ENCODE results near the gene ACAT1. TPM values are rescaled to one million over a fixed set of nuclear protein-coding genes. Genes with fewer than 3 reads are reported as not detected.

ACAT1 gene
- total RNA-seq, 3 donors from 2014 or later: 42.1 to 52.8 (median 47.6) TPM

GRCh38 chr11:108193725-108194124, 72.4 kb downstream of the ACAT1 start:
- no peak overlapping the region for H3K4me3 Mint-ChIP-seq
- no peaks in the 10 kb centered on the region for H3K9me3 Mint-ChIP-seq
- DNase-seq: no peak
- peaks cover 33% of the 10 kb centered on the region for H3K36me3 Mint-ChIP-seq (ENCODE audit: insufficient read depth)
- H3K4me1 Mint-ChIP-seq (ENCODE audit: low read depth): peaks cover 30% of the 10 kb centered on the region
- H3K27me3 Mint-ChIP-seq (ENCODE audit: low read depth): no peaks in the 10 kb centered on the region
- no peak for ATAC-seq

- Mint-ChIP-seq H3K4me1 (ENCODE audit: low read depth) (peaks cover 55% of the 10 kb centered on the region), H3K4me3 (no peak overlapping the region), H3K36me3 (ENCODE audit: insufficient read depth) (peaks cover 28% of the 10 kb centered on the region), H3K27me3 (ENCODE audit: low read depth) (no peaks in the 10 kb centered on the region), H3K9me3 (no peaks in the 10 kb centered on the region)
- DNase-seq (no peak), ATAC-seq (peak; percentile 11 to 20)
These were observed 75.5 kb downstream of the ACAT1 start for GRCh38 chr11:108196901-108197300.

Other genes starting within 250 kb of the ACAT1 start
- under 1 TPM in 1 of 3 donors, not detected in 2; 0.26 TPM for gene RAB39A, start 193.1 kb upstream of the ACAT1 start, total RNA-seq
- 10 to 100 TPM; 44.3 to 49.6 (median 48.9) TPM for gene CUL5, start 112.7 kb upstream of the ACAT1 start, total RNA-seq
- 10 to 100 TPM; 23.2 to 24.7 (median 24.4) TPM for gene NPAT, start 101.1 kb downstream of the ACAT1 start, total RNA-seq
- gene ATM, start 101.5 kb downstream of the ACAT1 start, total RNA-seq: 10 to 100 TPM; 21.0 to 26.8 (median 23.5) TPM

All from activated T-cell treated with anti-CD3 and anti-CD28 coated beads, Interleukin-2, amount 50 U/mL, for 4 hours (primary cell).